HT-29 (cell line): ENCODE measurements around the gene MIA3. TPM values are rescaled to one million over a fixed set of nuclear protein-coding genes. Genes with fewer than 3 reads are reported as not detected.

Source experiments
- total RNA-seq: library from RNA; depleted of rRNA; stranded (reverse); fragments of >200 nt; shearing (Covaris generic); gene quantifications from 2 replicates; pipeline ENCODE4 v1.2.3, GENCODE V29; 2014; rRNA removed

Gene MIA3
- total RNA-seq, 1 experiment from 2014 or later, result 38.3 TPM

Other genes with a start within 250 kb of the MIA3 start
- 1.8 TPM in 1 of 2 replicates, not detected in the other for gene HHIPL2, start 70.0 kb upstream of the MIA3 start, total RNA-seq
- gene TAF1A, start 28.2 kb upstream of the MIA3 start, total RNA-seq, result 4.8 and 5.3 TPM in 2 replicates
- 9.3 and 10.6 TPM in 2 replicates for gene AIDA, start 94.4 kb downstream of the MIA3 start, total RNA-seq
- gene BROX, start 94.5 kb downstream of the MIA3 start, total RNA-seq, result 21.0 and 30.6 TPM in 2 replicates
- 2.8 TPM in 1 of 2 replicates, not detected in the other for gene FAM177B, start 119.1 kb downstream of the MIA3 start, total RNA-seq
- gene DISP1, start 196.9 kb downstream of the MIA3 start, total RNA-seq, result 0.52 and 2.0 TPM in 2 replicates